ENCODE data around the gene HOXA3. TPM values are rescaled to one million over a fixed set of nuclear protein-coding genes. Genes with fewer than 3 reads are reported as not detected.

HOXA3 gene
- total RNA-seq, 1 donor from 2014 or later: not detected

DNA sequence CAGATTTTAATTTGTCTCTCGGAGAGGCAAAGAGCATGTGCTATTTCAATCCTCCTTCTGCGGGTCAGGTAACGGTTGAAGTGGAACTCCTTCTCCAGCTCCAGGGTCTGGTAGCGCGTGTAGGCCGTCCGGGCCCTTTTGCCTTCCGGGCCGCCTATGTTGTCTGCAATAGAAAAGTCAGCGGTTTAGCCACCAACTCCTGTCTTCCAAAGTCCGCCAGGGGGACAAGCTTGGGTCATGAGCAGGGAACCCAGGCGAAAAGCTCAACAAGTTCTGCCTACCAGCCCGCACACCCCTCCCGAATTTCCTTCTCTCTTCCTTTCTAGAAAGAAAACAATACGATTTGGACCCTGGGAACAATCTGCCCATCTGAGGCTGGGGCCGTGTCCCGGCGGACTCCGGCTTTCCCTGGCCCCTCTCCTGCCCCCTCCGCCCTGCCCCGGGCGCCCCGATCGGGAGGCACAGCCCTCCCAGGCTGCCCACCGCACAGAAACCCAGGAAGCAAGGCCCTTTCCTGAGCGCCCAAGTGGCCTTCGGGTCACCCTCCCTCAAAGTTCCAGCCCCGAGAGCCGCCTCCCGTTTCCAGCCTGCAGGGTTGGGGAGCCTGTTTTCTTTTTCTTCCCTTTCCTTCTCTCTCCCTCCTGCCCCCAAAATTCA lies 10.3 kb downstream of the HOXA3 start:
- Histone ChIP-seq H3K27me3 (peaks cover 100% of the 10 kb centered on the region), H3K4me3 (no peak overlapping the region), H3K27ac (no peak overlapping the region)

DNA sequence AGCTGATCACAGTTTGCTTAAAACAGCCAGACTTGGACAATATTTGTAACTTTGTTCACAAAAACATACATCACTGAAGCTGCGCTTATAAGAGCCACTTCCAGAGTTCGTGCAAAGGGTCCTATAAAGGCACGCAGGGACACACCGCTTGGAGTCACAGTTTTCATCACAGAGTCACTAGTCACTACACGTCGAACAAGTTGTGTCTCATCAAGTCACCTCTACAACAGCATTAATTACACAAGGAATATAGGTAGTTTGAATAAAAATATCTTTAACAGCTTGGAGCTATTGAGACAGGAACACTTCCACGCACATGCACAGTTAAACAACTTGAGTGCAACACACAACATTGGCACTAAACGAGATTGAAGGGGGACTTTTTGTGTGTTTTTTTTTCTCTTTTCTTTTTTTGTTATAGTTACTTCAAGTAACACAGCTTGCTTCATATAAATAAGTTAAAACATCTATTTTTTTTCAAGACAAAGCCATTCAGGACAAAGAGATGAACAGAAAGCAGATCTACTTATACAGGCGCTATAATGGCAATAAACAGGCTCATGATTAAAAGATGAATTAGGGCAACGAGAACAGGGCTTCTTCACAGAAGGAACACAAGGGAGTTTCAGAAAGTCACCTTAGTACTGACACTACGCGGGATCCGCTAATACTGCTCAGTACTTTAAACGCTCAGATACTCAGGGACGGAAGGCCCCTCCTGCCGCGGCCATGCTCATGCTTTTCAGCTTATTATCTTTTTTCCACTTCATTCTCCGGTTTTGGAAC lies 11.1 kb downstream of the HOXA3 start:
- TF ChIP-seq EZH2phosphoT487 (IDR thresholded peaks at IDR 0.05) (no peak), EZH2 (IDR thresholded peaks at IDR 0.05) (no peak)
- TF ChIP-seq, protein P1, sequence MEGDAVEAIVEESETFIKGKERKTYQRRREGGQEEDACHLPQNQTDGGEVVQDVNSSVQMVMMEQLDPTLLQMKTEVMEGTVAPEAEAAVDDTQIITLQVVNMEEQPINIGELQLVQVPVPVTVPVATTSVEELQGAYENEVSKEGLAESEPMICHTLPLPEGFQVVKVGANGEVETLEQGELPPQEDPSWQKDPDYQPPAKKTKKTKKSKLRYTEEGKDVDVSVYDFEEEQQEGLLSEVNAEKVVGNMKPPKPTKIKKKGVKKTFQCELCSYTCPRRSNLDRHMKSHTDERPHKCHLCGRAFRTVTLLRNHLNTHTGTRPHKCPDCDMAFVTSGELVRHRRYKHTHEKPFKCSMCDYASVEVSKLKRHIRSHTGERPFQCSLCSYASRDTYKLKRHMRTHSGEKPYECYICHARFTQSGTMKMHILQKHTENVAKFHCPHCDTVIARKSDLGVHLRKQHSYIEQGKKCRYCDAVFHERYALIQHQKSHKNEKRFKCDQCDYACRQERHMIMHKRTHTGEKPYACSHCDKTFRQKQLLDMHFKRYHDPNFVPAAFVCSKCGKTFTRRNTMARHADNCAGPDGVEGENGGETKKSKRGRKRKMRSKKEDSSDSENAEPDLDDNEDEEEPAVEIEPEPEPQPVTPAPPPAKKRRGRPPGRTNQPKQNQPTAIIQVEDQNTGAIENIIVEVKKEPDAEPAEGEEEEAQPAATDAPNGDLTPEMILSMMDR (IDR thresholded peaks at IDR 0.05): no peak
- H3K36me3 Mint-ChIP-seq: no peaks in the 10 kb centered on the region
- no peak overlapping the region for H2AFZ ChIP-seq (replicated peaks)
- no peak overlapping the region for H3K4me3 ChIP-seq
- no peak overlapping the region for H3K4me3 Mint-ChIP-seq
- peaks cover 100% of the 10 kb centered on the region for H3K27me3 ChIP-seq
- H3K4me1 Mint-ChIP-seq: peaks cover 8% of the 10 kb centered on the region
- H3K9ac ChIP-seq: no peak overlapping the region
- no peak overlapping the region for H3K27ac Mint-ChIP-seq
- H3K36me3 ChIP-seq: no peaks in the 10 kb centered on the region
- H3K79me2 ChIP-seq (ENCODE audit: low read depth): no peaks in the 10 kb centered on the region
- H3K4me1 ChIP-seq: peaks cover 10% of the 10 kb centered on the region
- no peaks in the 10 kb centered on the region for H3F3A ChIP-seq (ENCODE audit: low read depth)
- H3K9me3 ChIP-seq (ENCODE audit: low read depth): no peaks in the 10 kb centered on the region
- no peak overlapping the region for H3K27ac ChIP-seq
- H3K4me2 ChIP-seq: no peak overlapping the region
- H4K20me1 ChIP-seq (ENCODE audit: low read depth): peaks cover 95% of the 10 kb centered on the region
- no peak for DNase-seq (ENCODE audit: low spot score)
- peaks cover 90% of the 10 kb centered on the region for H3K27me3 Mint-ChIP-seq (ENCODE audit: insufficient read depth, low read depth)
- H3K9me3 Mint-ChIP-seq: peaks cover 16% of the 10 kb centered on the region

More for the DNA sequence above, 10.3 kb downstream of the HOXA3 start:
- Histone ChIP-seq H2AFZ (replicated peaks) (no peak overlapping the region), H3K9me3 (ENCODE audit: low read depth) (no peaks in the 10 kb centered on the region), H3K9ac (no peak overlapping the region), H3K4me1 (peaks cover 10% of the 10 kb centered on the region), H3K4me2 (no peak overlapping the region), H3F3A (ENCODE audit: low read depth) (no peaks in the 10 kb centered on the region), H3K79me2 (ENCODE audit: low read depth) (no peaks in the 10 kb centered on the region), H4K20me1 (ENCODE audit: low read depth) (peaks cover 95% of the 10 kb centered on the region), H3K36me3 (no peaks in the 10 kb centered on the region)
- peaks cover 8% of the 10 kb centered on the region for H3K4me1 Mint-ChIP-seq
- TF ChIP-seq EZH2phosphoT487 (IDR thresholded peaks at IDR 0.05): no peak
- TF ChIP-seq, protein P1 (IDR thresholded peaks at IDR 0.05): peak; percentile 33
- peaks cover 90% of the 10 kb centered on the region for H3K27me3 Mint-ChIP-seq (ENCODE audit: insufficient read depth, low read depth)
- no peaks in the 10 kb centered on the region for H3K36me3 Mint-ChIP-seq
- H3K4me3 Mint-ChIP-seq: peak overlapping the region; percentile 72
- peaks cover 23% of the 10 kb centered on the region for H3K9me3 Mint-ChIP-seq
- peak; percentile 73 for DNase-seq (ENCODE audit: low spot score)
- no peak overlapping the region for H3K27ac Mint-ChIP-seq

DNA sequence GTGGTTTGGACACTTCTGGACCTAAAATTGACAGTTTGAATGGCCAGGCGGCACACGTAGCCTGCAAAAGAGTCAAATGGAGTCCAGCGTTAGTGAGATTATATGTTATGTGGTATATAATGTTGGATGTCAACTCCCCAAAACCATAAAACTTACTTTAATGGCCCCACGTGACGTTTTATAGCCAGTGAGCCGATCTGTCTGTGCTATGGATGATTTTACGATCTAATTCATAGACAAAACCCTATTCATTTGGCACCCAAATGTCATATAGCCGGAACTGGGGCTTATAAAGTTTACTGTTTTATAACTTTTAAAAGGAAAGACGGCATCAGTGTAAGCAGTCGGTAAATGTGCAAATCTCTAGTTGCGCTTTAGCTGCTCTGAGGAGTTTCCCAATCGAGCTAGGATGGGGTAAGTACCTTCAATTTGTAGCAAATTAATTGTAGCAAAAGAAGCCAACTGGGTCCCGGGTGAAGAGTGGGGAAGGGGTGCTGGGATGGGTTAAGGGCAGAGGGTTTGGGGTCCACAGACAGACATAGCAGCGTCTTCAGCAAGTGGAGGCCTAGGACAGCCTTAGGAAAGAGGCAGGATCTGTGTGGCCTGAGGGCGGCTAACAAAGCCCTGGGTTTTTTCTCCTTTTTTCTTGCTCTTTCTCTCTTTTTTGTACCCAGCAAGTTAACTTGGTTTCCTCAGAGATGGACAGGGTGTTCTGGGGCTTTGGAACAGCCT lies 12.1 kb downstream of the HOXA3 start:
- Mint-ChIP-seq H3K9me3 (peaks cover 10% of the 10 kb centered on the region), H3K27ac (no peak overlapping the region), H3K4me3 (no peak overlapping the region), H3K27me3 (ENCODE audit: insufficient read depth, low read depth) (peaks cover 90% of the 10 kb centered on the region), H3K4me1 (peaks cover 8% of the 10 kb centered on the region), H3K36me3 (no peaks in the 10 kb centered on the region)
- peaks cover 10% of the 10 kb centered on the region for H3K4me1 ChIP-seq
- H3K27ac ChIP-seq: no peak overlapping the region
- H3K79me2 ChIP-seq (ENCODE audit: low read depth): no peaks in the 10 kb centered on the region
- peaks cover 92% of the 10 kb centered on the region for H4K20me1 ChIP-seq (ENCODE audit: low read depth)
- H2AFZ ChIP-seq (replicated peaks): no peak overlapping the region
- DNase-seq (ENCODE audit: low spot score): no peak
- TF ChIP-seq, protein P1 (IDR thresholded peaks at IDR 0.05): no peak
- no peak for TF ChIP-seq EZH2phosphoT487 (IDR thresholded peaks at IDR 0.05)
- peak; percentile 84 for TF ChIP-seq EZH2 (IDR thresholded peaks at IDR 0.05)
- H3K4me3 ChIP-seq: no peak overlapping the region
- no peak overlapping the region for H3K9ac ChIP-seq
- no peaks in the 10 kb centered on the region for H3K9me3 ChIP-seq (ENCODE audit: low read depth)
- no peak overlapping the region for H3K4me2 ChIP-seq
- H3F3A ChIP-seq (ENCODE audit: low read depth): no peaks in the 10 kb centered on the region
- H3K27me3 ChIP-seq: peaks cover 100% of the 10 kb centered on the region
- no peaks in the 10 kb centered on the region for H3K36me3 ChIP-seq

Measured in neural progenitor cell (in vitro differentiated cells).